NCI-H82 (cell line): Measurements from ENCODE around the gene C17orf107.

Experiments used
- DNase-seq: peaks from one replicate; lab custom pipeline; 2025; lab: John Stamatoyannopoulos, UW

The C17orf107 gene

DNA sequence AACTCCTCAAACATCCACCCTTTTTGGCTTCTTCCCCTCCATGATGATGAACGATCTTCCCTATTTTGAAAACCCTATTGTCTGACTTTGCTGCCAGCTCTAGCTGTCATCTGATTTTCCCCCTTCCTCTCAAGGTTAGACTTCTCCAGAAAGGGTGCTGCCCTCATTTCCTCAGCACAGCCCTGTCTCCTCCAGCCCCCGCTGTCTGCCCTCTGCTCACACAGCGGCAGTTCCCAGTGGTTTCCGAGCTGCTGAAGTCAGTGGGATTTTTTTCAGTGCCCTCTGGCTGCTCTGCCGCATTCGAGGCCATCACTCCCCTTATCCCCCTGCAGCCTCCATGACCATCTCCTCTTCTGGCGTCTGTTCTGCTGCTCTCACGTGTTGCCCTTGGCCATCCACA, 26.6 kb upstream of the C17orf107 start:
- no peak for DNase-seq

DNA sequence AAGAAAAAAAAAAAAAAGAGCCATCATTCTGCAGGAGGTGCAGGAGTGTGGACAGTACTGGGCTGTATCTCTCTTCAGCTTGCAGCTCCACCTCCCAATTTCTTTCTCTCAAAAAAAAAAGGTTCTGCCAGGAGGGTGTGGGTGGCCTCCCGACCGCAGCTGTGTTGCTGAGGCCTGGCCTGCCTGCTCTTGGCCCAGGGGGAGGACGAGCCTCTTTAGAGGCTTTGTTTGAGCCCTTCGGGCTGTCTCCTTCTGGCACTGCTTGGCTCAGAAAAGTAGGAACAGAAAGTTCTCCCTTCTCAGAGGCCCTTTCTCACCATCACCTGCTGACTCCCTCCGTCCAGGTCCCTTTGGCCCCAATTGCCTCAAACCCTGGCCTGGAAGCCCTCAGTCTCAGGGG, 22.2 kb upstream of the C17orf107 start:
- DNase-seq = no peak

DNA sequence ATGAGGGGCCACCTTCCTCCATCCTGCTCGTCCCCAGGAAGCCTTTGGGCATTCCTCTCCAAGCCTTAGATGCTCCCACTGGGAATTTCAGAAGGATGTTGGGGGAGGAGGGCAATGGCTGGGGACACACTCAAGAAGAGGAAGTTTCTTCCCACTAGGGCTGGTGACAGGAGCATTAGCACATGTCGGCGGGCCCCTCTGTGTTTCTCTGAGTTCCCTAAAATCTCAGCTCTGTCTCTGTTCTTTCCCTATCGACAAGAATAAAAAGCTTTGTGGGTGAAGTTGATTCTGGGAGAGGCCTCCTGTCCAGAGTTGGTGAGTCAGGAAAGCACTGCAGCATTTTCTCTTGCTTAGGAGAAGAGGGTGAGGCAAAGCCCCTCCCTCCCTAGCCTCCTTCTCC, 19.7 kb upstream of the C17orf107 start:
- DNase-seq = no peak

DNA sequence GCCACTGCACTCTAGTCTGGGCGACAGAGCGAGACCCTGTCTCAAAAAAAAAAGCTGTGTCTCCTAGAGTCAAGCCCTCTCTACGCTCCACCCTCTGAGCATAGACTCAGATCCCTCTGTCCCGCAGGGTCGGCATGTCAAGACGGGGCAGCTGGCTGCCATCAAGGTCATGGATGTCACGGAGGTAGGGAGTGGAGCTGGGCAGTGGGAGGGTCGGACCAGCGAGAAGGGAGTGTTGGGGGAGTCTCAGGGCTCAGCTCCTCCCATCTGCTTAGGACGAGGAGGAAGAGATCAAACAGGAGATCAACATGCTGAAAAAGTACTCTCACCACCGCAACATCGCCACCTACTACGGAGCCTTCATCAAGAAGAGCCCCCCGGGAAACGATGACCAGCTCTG, 18.5 kb upstream of the C17orf107 start:
- DNase-seq = no peak

DNA sequence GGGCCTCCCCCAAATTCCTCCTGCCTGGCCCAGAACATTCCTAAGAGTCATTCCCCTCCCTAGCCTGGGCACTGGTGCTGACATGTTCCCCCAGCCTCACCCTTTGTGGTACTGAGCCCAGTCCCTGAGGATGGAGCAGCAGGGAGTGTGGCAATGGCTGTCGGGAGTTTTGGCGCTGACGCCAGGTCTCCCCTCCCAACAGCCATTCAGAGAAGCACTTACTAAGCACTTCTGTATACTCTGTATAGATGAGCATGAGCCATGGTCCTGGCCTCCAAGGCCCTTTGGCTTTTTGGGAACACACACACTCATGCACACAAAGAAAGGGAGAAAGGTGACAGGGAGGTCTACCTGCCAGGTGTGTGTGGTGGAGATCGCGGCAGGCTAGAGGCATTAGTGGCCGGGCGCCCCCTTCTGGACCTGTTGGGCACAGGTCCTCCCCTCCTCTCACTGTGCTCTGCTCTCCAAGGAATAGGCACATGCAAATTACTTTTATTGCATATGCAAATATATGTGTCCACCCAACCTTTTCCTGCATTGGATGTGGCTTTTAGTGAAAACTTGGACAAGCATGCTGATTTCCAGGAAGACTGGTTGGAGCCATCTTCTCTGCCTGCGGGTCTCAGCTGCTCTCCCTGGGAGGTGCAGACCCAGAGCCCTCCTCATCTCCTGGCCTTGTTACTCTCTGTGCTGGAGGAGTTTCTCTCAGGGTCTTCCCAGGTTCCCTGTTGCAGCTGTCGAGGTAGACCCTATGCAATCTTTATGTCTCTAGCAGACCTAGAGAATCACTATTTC, 17.4 kb upstream of the C17orf107 start:
- peak; percentile 81 for DNase-seq

DNA sequence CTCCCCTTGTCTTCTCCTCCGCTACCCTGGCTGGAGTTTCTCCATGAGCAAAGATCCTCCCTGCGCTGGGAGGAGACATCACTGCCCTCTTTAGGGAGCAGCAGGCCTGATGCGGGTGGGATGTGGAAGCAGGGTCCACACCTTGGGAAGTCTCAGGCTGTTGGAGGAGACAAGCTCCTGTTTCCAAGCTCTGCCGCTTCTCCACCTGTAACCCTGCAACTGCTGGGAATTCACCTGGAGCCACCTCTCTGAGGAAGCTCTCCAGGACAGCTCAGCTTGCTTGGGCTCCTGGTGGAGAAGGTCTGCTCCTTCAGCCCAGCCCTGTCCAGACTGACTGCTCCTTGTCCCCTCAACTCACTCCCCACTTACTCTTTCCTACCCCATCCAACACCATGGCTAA, 14.8 kb upstream of the C17orf107 start:
- no peak for DNase-seq

DNA sequence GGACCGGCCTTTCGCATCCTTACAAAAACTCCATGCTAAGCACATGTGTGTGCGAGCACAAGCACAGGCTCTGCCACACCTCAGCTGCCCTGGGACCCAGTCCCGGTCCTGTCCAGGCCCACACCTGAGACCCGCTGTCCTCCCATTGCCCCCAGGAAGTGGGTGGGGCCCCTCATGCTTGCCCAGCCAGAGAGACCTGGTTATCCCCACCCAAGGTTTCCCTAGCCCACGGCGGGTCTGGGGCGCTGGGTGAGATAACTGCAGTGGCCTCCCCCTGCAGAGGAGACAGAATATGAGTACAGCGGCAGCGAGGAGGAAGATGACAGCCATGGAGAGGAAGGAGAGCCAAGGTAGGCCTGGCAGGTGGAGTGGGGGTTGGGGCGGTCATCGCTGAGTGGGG, 12.5 kb upstream of the C17orf107 start:
- no peak for DNase-seq

DNA sequence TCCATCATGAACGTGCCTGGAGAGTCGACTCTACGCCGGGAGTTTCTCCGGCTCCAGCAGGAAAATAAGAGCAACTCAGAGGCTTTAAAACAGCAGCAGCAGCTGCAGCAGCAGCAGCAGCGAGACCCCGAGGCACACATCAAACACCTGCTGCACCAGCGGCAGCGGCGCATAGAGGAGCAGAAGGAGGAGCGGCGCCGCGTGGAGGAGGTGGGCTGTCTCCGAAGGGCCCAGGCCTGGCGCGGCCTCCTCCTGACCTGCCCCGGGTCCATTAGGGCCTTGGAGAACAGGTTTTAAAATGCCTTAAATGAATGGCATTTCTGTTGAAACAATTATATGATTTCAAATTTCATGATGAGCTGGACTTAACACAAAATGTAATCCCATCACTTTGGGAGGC, 11.8 kb upstream of the C17orf107 start:
- no peak for DNase-seq

DNA sequence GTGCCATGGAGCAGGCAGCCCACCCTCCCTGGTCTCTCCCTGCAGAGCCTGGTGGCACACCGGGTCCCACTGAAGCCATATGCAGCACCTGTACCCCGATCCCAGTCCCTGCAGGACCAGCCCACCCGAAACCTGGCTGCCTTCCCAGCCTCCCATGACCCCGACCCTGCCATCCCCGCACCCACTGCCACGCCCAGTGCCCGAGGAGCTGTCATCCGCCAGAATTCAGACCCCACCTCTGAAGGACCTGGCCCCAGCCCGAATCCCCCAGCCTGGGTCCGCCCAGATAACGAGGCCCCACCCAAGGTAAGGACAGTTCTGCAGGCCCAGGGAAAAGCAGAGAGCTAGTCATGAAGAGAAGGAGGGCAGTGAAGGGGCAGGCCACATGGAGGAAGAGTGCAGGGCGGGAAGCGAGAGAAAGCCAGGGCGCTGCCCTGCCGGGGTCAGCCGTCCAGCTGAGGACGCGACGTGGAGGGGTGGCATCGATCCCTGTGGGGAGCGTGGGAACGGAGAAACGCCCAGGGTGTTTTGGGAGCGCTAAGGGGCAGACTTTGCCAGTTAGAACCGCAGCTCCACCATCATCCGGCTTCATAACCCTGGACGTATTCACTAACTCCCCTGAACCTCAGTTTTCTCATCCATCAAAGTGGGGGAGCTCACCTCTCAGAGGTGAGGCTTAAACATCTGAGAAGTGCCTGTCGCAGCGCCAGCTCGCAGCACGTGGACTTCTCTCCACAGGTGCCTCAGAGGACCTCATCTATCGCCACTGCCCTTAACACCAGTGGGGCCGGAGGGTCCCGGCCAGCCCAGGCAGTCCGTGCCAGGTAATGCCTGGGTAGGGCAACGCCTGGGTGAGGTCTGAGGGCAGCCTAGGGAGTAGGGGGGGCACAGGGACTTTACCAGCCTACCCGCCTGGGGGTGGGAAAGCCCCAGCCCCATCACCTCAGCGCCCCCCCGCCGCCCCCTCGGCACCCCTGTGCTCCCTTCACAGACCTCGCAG, 7.6 kb upstream of the C17orf107 start:
- DNase-seq = no peak

DNA sequence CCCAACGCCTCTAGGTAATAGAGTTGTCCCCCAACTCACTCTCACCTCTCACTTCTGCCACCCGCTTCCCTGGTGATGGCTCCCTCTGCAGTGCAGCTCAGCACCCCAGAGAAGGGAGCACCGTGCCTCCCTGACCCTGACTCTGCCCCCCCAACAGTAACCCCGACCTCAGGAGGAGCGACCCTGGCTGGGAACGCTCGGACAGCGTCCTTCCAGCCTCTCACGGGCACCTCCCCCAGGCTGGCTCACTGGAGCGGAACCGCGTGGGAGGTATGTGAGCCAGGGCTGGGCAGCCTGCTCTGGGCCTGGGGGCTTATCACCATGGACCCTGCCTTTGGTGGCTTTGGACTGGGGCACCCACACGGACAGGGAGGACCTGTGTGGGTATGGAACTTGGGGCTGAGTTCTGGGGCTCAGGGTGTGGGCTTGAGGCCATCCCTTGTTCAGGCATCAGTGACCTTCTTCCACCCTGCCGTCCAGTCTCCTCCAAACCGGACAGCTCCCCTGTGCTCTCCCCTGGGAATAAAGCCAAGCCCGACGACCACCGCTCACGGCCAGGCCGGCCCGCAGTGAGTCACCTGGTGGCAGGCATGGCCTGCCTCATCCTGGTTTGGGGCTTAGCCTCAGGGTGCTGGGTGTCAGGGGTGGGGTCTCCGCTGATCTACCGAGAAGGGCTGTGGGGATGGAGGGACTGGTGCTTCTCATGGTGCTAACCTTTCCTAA, 6.7 kb upstream of the C17orf107 start:
- no peak for DNase-seq

DNA sequence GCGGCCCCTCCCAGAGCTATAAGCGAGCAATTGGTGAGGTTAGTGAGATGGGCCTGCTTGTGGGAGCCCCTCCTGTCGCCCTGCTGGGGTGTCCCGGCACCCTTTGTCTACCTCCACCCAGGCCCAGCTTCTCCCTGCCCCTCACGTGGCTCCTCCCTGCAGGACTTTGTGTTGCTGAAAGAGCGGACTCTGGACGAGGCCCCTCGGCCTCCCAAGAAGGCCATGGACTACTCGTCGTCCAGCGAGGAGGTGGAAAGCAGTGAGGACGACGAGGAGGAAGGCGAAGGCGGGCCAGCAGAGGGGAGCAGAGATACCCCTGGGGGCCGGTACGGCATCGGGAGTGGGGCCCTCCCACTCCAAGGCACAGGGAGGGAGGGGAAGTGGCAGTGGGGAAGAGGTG, 6.1 kb upstream of the C17orf107 start:
- DNase-seq = no peak

DNA sequence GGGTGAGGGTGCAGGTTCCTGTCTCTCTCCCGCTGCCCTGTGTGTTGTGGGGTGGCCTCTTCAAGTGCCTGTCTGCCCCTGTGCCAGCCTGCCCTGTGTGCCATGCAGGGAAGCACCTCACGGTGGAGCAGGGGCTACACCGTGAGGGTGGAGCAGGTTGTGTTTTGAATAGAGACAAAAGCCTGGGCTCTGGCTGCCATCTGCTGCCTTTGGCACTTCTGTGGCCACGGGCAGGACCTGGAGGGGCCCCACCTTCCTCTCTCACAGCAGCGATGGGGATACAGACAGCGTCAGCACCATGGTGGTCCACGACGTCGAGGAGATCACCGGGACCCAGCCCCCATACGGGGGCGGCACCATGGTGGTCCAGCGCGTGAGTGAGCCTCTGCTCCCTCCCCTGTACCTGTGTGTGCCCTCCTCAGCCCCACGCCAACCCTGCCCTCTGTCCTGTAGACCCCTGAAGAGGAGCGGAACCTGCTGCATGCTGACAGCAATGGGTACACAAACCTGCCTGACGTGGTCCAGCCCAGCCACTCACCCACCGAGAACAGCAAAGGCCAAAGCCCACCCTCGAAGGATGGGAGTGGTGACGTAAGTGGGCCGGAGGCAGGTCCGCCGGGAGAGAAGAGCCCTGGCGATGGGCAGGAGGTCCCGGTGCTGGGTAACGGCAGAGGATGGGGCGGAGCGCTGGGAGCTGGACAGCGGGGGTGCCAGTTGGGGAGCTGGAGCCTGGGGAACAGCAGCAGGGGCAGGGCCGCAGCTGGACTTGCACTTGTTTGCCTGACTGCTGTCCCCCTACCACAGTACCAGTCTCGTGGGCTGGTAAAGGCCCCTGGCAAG, 5.4 kb upstream of the C17orf107 start:
- DNase-seq = no peak

DNA sequence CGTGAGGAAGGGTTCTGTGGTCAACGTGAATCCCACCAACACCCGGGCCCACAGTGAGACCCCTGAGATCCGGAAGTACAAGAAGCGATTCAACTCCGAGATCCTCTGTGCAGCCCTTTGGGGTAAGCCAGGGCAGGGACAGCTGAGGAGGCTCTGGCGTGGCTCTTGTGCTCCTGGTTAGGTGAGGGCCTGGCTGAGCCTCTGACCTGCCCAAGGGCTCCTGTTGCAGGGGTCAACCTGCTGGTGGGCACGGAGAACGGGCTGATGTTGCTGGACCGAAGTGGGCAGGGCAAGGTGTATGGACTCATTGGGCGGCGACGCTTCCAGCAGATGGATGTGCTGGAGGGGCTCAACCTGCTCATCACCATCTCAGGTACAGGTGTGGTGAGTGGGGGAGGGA, 4.2 kb upstream of the C17orf107 start:
- no peak for DNase-seq

DNA sequence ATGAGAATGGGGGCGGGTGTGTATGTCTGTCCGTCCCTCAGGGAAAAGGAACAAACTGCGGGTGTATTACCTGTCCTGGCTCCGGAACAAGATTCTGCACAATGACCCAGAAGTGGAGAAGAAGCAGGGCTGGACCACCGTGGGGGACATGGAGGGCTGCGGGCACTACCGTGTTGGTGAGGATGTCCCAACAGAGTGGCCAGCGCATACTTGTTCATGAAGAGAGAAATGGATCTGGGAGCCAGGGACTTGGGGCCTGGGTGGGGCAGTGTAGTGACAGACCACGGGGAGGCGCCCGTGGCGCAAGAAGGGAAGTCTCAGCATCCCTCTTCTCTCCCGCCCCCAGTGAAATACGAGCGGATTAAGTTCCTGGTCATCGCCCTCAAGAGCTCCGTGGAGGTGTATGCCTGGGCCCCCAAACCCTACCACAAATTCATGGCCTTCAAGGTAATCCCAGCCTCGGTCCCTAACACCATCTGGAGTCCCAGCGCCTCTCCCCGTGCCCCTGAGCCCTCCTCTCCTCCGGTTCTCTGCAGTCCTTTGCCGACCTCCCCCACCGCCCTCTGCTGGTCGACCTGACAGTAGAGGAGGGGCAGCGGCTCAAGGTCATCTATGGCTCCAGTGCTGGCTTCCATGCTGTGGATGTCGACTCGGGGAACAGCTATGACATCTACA, 3.5 kb upstream of the C17orf107 start:
- DNase-seq = peak; percentile 76

DNA sequence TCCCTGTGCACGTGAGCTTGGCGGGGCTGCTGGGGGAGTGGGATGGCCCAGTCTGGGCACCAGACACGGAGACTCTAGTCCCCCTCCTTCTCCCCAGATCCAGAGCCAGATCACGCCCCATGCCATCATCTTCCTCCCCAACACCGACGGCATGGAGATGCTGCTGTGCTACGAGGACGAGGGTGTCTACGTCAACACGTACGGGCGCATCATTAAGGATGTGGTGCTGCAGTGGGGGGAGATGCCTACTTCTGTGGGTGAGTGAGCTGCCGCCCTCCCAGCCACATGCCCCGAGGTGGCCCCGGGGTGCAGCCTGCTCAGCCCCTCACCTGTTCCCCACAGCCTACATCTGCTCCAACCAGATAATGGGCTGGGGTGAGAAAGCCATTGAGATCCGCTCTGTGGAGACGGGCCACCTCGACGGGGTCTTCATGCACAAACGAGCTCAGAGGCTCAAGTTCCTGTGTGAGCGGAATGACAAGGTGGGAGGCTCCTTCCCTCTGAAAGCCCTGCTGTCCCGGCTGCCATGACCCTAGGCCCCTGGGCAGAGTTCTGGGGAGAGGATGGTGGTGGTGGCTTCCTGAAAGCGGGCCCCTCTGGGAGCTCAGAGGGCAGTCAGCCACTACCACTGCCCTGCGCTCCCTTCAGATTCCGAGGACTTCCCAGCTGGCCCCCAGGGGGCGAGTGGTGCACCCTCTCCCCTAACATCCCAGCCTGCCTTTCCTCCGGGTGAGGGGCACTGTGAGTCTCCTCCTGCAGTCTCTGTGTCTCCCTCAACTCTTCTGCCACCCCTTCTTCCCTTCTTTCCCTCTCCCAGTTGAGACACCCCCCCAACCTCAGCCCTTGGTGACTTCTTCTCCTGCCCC, 2.8 kb upstream of the C17orf107 start:
- no peak for DNase-seq

DNA sequence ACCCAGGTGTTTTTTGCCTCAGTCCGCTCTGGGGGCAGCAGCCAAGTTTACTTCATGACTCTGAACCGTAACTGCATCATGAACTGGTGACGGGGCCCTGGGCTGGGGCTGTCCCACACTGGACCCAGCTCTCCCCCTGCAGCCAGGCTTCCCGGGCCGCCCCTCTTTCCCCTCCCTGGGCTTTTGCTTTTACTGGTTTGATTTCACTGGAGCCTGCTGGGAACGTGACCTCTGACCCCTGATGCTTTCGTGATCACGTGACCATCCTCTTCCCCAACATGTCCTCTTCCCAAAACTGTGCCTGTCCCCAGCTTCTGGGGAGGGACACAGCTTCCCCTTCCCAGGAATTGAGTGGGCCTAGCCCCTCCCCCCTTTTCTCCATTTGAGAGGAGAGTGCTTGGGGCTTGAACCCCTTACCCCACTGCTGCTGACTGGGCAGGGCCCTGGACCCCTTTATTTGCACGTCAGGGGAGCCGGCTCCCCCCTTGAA, 2.1 kb upstream of the C17orf107 start:
- no peak for DNase-seq

DNA sequence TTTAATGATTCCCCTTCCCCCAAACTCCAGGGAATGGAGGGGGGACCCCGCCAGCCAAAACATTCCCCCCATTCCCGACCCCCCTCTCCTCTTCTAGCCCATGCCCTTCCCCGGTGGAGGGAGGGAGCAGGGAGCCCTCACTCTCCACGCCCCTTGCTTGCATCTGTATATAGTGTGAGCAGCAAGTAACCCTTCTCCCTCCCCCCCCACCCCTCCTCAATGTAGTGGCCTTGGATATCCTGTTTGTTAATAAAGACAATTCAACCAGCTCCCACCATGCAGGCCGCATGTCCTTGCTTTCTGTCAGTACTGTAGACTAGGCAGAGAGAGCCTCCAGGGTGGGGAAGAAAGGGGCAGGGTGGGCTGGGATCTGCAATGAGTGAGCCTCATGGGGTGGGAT, 1.6 kb upstream of the C17orf107 start:
- DNase-seq = no peak

DNA sequence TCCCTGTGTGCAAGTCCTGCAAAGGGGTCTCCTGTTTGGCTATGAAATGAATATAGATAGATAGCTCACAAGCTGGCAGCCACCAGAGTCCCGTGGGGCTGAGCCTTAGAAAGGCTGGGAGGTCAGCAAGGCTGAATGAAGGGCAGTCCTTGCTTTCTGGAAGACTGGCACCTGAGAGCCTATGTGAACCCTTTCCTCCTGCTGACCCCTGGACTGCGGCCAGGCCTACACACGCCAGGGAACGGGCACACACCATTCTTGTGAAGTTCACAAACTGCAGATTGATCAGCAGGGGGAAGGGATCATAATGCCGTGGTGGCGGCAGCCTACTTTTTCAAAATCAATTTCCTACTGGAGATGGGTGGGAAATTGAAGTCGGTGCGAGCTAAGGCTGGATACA, 985 bp upstream of the C17orf107 start:
- no peak for DNase-seq

DNA sequence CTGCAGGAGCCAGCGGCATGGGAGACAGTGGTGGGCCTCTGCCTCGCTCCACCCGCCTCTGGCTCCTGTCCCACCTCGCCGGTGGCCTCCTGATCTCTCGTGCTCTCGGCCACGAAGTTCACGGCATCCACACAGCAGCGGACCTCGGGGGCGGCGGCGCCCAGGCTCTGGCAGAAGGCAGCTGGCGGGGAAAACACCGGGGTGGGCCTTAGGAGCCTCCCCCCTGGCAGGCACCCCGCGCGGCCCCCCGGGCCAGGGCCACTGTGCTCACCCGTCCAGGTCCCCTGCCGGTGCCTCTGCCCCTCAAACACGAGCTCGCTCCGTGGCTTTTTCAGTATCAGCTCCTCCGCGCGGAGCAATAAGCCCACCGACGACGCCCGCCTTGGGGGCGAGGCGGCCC, 409 bp upstream of the C17orf107 start:
- no peak for DNase-seq
